Measurements from ENCODE around the gene MUC7.

The MUC7 gene

GRCh38 chr4:70508801-70509200 lies 36.8 kb downstream of the MUC7 start:
- no peaks in the 10 kb centered on the region for H3K36me3 ChIP-seq (ENCODE audit: control insufficient read depth, insufficient read depth, low read length)
- no peaks in the 10 kb centered on the region for H3K4me1 ChIP-seq
- H2AFZ ChIP-seq, result no peak overlapping the region
- no peak overlapping the region for H3K9ac ChIP-seq
- no peaks in the 10 kb centered on the region for H3K79me2 ChIP-seq
- H3K4me3 ChIP-seq (ENCODE audit: low read depth, low read length), result no peak overlapping the region
- H3K4me2 ChIP-seq (ENCODE audit: low read length), result no peak overlapping the region
- no peak for TF ChIP-seq CTCF (IDR thresholded peaks at IDR 0.05)
- H3K27me3 ChIP-seq (ENCODE audit: control insufficient read depth, insufficient read depth, low read length), result no peaks in the 10 kb centered on the region
- no peak overlapping the region for H3K27ac ChIP-seq
- H3K9me3 ChIP-seq (ENCODE audit: control insufficient read depth, low read length), result no peaks in the 10 kb centered on the region

- no peaks in the 10 kb centered on the region for H3K9me3 ChIP-seq (ENCODE audit: control insufficient read depth, low read length)
- no peak overlapping the region for H3K9ac ChIP-seq
- no peak overlapping the region for H2AFZ ChIP-seq
- H3K4me2 ChIP-seq (ENCODE audit: low read length), result no peak overlapping the region
- no peak for TF ChIP-seq CTCF (IDR thresholded peaks at IDR 0.05)
- no peaks in the 10 kb centered on the region for H3K36me3 ChIP-seq (ENCODE audit: control insufficient read depth, insufficient read depth, low read length)
- H3K27me3 ChIP-seq (ENCODE audit: control insufficient read depth, insufficient read depth, low read length), result no peaks in the 10 kb centered on the region
- no peaks in the 10 kb centered on the region for H3K4me1 ChIP-seq
- H3K27ac ChIP-seq, result no peak overlapping the region
- H3K4me3 ChIP-seq (ENCODE audit: low read depth, low read length), result no peak overlapping the region
- H3K79me2 ChIP-seq, result no peaks in the 10 kb centered on the region
These were observed 39.4 kb downstream of the MUC7 start for GRCh38 chr4:70511365-70511764.

- Histone ChIP-seq H3K79me2 (no peaks in the 10 kb centered on the region), H3K9me3 (ENCODE audit: control insufficient read depth, low read length) (no peaks in the 10 kb centered on the region), H3K9ac (no peak overlapping the region), H3K4me3 (ENCODE audit: low read depth, low read length) (no peak overlapping the region), H2AFZ (no peak overlapping the region), H3K4me2 (ENCODE audit: low read length) (no peak overlapping the region), H3K4me1 (no peaks in the 10 kb centered on the region), H3K27ac (no peak overlapping the region), H3K36me3 (ENCODE audit: control insufficient read depth, insufficient read depth, low read length) (no peaks in the 10 kb centered on the region), H3K27me3 (ENCODE audit: control insufficient read depth, insufficient read depth, low read length) (no peaks in the 10 kb centered on the region)
- TF ChIP-seq CTCF (IDR thresholded peaks at IDR 0.05), result no peak
These were observed 43.6 kb downstream of the MUC7 start for GRCh38 chr4:70515367-70516250.

GRCh38 chr4:70518269-70518668 lies 46.3 kb downstream of the MUC7 start, which contains the start of gene AMTN:
Gene AMTN (plus strand): TSS chr4:70518569. CDS start chr4:70518778, 209 bp downstream.
- no peaks in the 10 kb centered on the region for H3K36me3 ChIP-seq (ENCODE audit: control insufficient read depth, insufficient read depth, low read length)
- no peaks in the 10 kb centered on the region for H3K79me2 ChIP-seq
- H3K27ac ChIP-seq, result no peak within 1 kb of the TSS
- H3K4me1 ChIP-seq, result no peaks in the 10 kb centered on the region
- H3K4me2 ChIP-seq (ENCODE audit: low read length), result no peak within 1 kb of the TSS
- no peak within 1 kb of the TSS for H3K9ac ChIP-seq
- no peak within 1 kb of the TSS for H3K4me3 ChIP-seq (ENCODE audit: low read depth, low read length)
- H2AFZ ChIP-seq, result no peak within 1 kb of the TSS
- H3K9me3 ChIP-seq (ENCODE audit: control insufficient read depth, low read length), result no peaks in the 10 kb centered on the region
- no peak for TF ChIP-seq CTCF (IDR thresholded peaks at IDR 0.05)
- H3K27me3 ChIP-seq (ENCODE audit: control insufficient read depth, insufficient read depth, low read length), result no peaks in the 10 kb centered on the region

- TF ChIP-seq CTCF (IDR thresholded peaks at IDR 0.05), result no peak
- H3K36me3 ChIP-seq (ENCODE audit: control insufficient read depth, insufficient read depth, low read length), result no peaks in the 10 kb centered on the region
- H3K9ac ChIP-seq, result no peak overlapping the region
- H2AFZ ChIP-seq, result no peak overlapping the region
- no peak overlapping the region for H3K4me3 ChIP-seq (ENCODE audit: low read depth, low read length)
- H3K79me2 ChIP-seq, result no peaks in the 10 kb centered on the region
- H3K4me1 ChIP-seq, result no peaks in the 10 kb centered on the region
- H3K27ac ChIP-seq, result no peak overlapping the region
- H3K9me3 ChIP-seq (ENCODE audit: control insufficient read depth, low read length), result no peaks in the 10 kb centered on the region
- H3K27me3 ChIP-seq (ENCODE audit: control insufficient read depth, insufficient read depth, low read length), result no peaks in the 10 kb centered on the region
- H3K4me2 ChIP-seq (ENCODE audit: low read length), result no peak overlapping the region
These were observed 46.7 kb downstream of the MUC7 start for GRCh38 chr4:70518716-70519115.

All from parathyroid adenoma (tissue), 2 donors.